ENCODE measurements around the gene UGT1A8. TPM values are rescaled to one million over a fixed set of nuclear protein-coding genes. Genes with fewer than 3 reads are reported as not detected.
A peak's percentile ranks its signal among the peaks of the same experiment; 100 is the strongest.
"Not testable (repeated sequence)": the region's sequence is repeated elsewhere in the genome, so short reads cannot be mapped to it uniquely, and the experiment has no call there.

Gene UGT1A8
- total and polyA plus RNA-seq, 2 experiments from 2014 or later = 0.45 TPM; not detected in 1

- TF ChIP-seq ETS1 (IDR thresholded peaks at IDR 0.05) = no peak
- TF ChIP-seq CREB1 (CRISPR knock-in tag; IDR thresholded peaks at IDR 0.05; ENCODE audit: low read depth) = no peak
Observed at GRCh38 chr2:233571001-233571400, 46.4 kb upstream of the UGT1A8 start (continued).

- TF ChIP-seq CREB1 (CRISPR knock-in tag; IDR thresholded peaks at IDR 0.05; ENCODE audit: low read depth) (no peak), STAT1 (IDR thresholded peaks at IDR 0.05; ENCODE audit: unreplicated experiment) (no peak)
- Histone ChIP-seq H3K27me3 (ENCODE audit: insufficient read depth) (no peaks in the 10 kb centered on the region), H2AFZ (no peak overlapping the region), H3K79me2 (replicated peaks; ENCODE audit: insufficient read depth) (no peaks in the 10 kb centered on the region), H3K36me3 (ENCODE audit: insufficient read depth) (no peaks in the 10 kb centered on the region), H3K4me1 (ENCODE audit: insufficient read depth) (no peaks in the 10 kb centered on the region), H3K9me2 (ENCODE audit: insufficient read depth) (no peaks in the 10 kb centered on the region), H3F3A (replicated peaks; ENCODE audit: low read depth) (no peaks in the 10 kb centered on the region), H3K4me3 (no peak overlapping the region), H3K27ac (ENCODE audit: low read depth) (no peak overlapping the region), H3K4me2 (no peak overlapping the region), H4K20me1 (replicated peaks; ENCODE audit: insufficient read depth) (no peaks in the 10 kb centered on the region)
- H3K27me3 Mint-ChIP-seq (ENCODE audit: insufficient read depth, low read depth, poor library complexity) = peaks cover 3% of the 10 kb centered on the region
- H3K36me3 Mint-ChIP-seq (ENCODE audit: low read depth) = no peaks in the 10 kb centered on the region
- no peak overlapping the region for H3K27ac Mint-ChIP-seq
- peaks cover 11% of the 10 kb centered on the region for H3K9me3 Mint-ChIP-seq
- H3K4me1 Mint-ChIP-seq = no peaks in the 10 kb centered on the region
- no peak for ATAC-seq
- no peak for DNase-seq (ENCODE audit: low spot score)
- H3K4me3 Mint-ChIP-seq = no peak overlapping the region
Observed at GRCh38 chr2:233571462-233571861, 46.0 kb upstream of the UGT1A8 start.

GRCh38 chr2:233572468-233572867, 45.0 kb upstream of the UGT1A8 start:
- no peak for DNase-seq (ENCODE audit: low spot score)
- Histone ChIP-seq H3K4me3 (no peak overlapping the region), H3K4me2 (no peak overlapping the region), H3K9me2 (ENCODE audit: insufficient read depth) (no peaks in the 10 kb centered on the region), H3K4me1 (ENCODE audit: insufficient read depth) (no peaks in the 10 kb centered on the region), H3F3A (replicated peaks; ENCODE audit: low read depth) (no peaks in the 10 kb centered on the region), H2AFZ (peak overlapping the region; percentile 47; the same call in 1 of the 2 replicates), H3K79me2 (replicated peaks; ENCODE audit: insufficient read depth) (no peaks in the 10 kb centered on the region), H3K36me3 (ENCODE audit: insufficient read depth) (no peaks in the 10 kb centered on the region), H3K27me3 (ENCODE audit: insufficient read depth) (no peaks in the 10 kb centered on the region), H3K27ac (ENCODE audit: low read depth) (no peak overlapping the region), H4K20me1 (replicated peaks; ENCODE audit: insufficient read depth) (no peaks in the 10 kb centered on the region)
- H3K9me3 Mint-ChIP-seq = peaks cover 21% of the 10 kb centered on the region
- TF ChIP-seq JUNB (IDR thresholded peaks at IDR 0.05; ENCODE audit: unreplicated experiment) = no peak
- TF ChIP-seq POLR2AphosphoS5 (IDR thresholded peaks at IDR 0.05; ENCODE audit: low read depth) = no peak
- TF ChIP-seq CREB1 (CRISPR knock-in tag; IDR thresholded peaks at IDR 0.05; ENCODE audit: low read depth) = no peak
- no peak for TF ChIP-seq REST (IDR thresholded peaks at IDR 0.05; ENCODE audit: unreplicated experiment)
- no peak for TF ChIP-seq CTCF (conservative IDR thresholded peaks at IDR 0.05; ENCODE audit: low read depth in 2 of 2)
- TF ChIP-seq ETS1 (IDR thresholded peaks at IDR 0.05) = no peak
- no peak for TF ChIP-seq EZH2phosphoT487 (IDR thresholded peaks at IDR 0.05; ENCODE audit: unreplicated experiment)
- no peak for ATAC-seq
- peaks cover 6% of the 10 kb centered on the region for H3K27me3 Mint-ChIP-seq (ENCODE audit: insufficient read depth, low read depth, poor library complexity)
- H3K4me1 Mint-ChIP-seq = no peaks in the 10 kb centered on the region
- H3K4me3 Mint-ChIP-seq = no peak overlapping the region
- H3K27ac Mint-ChIP-seq = no peak overlapping the region; the same call in 1 of the 2 replicates
- H3K36me3 Mint-ChIP-seq (ENCODE audit: low read depth) = peaks cover 8% of the 10 kb centered on the region

- H3K4me1 ChIP-seq (ENCODE audit: insufficient read depth); H2AFZ ChIP-seq; H3K36me3 ChIP-seq (ENCODE audit: insufficient read depth); H3K4me2 ChIP-seq; H3K27ac ChIP-seq (ENCODE audit: low read depth); H3K4me3 ChIP-seq; H4K20me1 ChIP-seq (replicated peaks; ENCODE audit: insufficient read depth); H3K4me3 Mint-ChIP-seq; H3K27me3 Mint-ChIP-seq (ENCODE audit: insufficient read depth, low read depth, poor library complexity); H3K36me3 Mint-ChIP-seq (ENCODE audit: low read depth); ATAC-seq; H3K79me2 ChIP-seq (replicated peaks; ENCODE audit: insufficient read depth); H3K27me3 ChIP-seq (ENCODE audit: insufficient read depth); H3K9me2 ChIP-seq (ENCODE audit: insufficient read depth); DNase-seq (ENCODE audit: low spot score); H3F3A ChIP-seq (replicated peaks; ENCODE audit: low read depth); H3K27ac Mint-ChIP-seq; H3K4me1 Mint-ChIP-seq: not testable (repeated sequence)
- H3K9me3 Mint-ChIP-seq = peaks cover 22% of the 10 kb centered on the region
Observed at GRCh38 chr2:233577341-233577740, 40.1 kb upstream of the UGT1A8 start.
